Glutamatergic neuron (in vitro differentiated cells): Measurements from ENCODE around the gene PANX2. TPM values are rescaled to one million over a fixed set of nuclear protein-coding genes. Genes with fewer than 3 reads are reported as not detected.

ENCODE experiments used
- DNase-seq: peaks from one replicate; pipeline ENCODE4 v3.0.0; 2022
- H3K27ac Mint-ChIP-seq: one replicate; pipeline ENCODE4 v1.8.0; 2020; ENCODE audit warnings: mild to moderate bottlenecking, mixed read lengths, inconsistent platforms; ENCODE audit not compliant: unreplicated experiment
- H3K27me3 Mint-ChIP-seq: one replicate; pipeline ENCODE4 v1.8.0; 2020; ENCODE audit warnings: mild to moderate bottlenecking, moderate library complexity, mixed read lengths, inconsistent platforms; ENCODE audit not compliant: unreplicated experiment
- H3K36me3 Mint-ChIP-seq: one replicate; pipeline ENCODE4 v1.8.0; 2020; ENCODE audit warnings: mild to moderate bottlenecking, mixed read lengths, inconsistent platforms; ENCODE audit not compliant: unreplicated experiment
- H3K4me1 Mint-ChIP-seq: one replicate; pipeline ENCODE4 v1.8.0; 2020; ENCODE audit warnings: mild to moderate bottlenecking, low read depth, mixed read lengths, inconsistent platforms; ENCODE audit not compliant: unreplicated experiment
- H3K4me3 Mint-ChIP-seq: one replicate; pipeline ENCODE4 v1.8.0; 2020; ENCODE audit warnings: mild to moderate bottlenecking, mixed read lengths, inconsistent platforms; ENCODE audit not compliant: unreplicated experiment
- H3K9me3 Mint-ChIP-seq: one replicate; pipeline ENCODE4 v1.8.0; 2020; ENCODE audit warnings: mild to moderate bottlenecking, moderate library complexity, mixed read lengths, inconsistent platforms; ENCODE audit not compliant: unreplicated experiment
- total RNA-seq: library from RNA; stranded (reverse); fragmentation: NEBNext Ultra II Directional; extraction: Animal tissue kit (Norgen Biotek cat#: 25700); gene quantifications from one replicate; pipeline ENCODE4 v1.2.1, GENCODE V29; 2021; ENCODE audit not compliant: unreplicated experiment
- TF ChIP-seq, protein P1 (sequence below): fragments of 200-600 bp; sonication (generic); IDR thresholded peaks from one replicate; pipeline ENCODE4 v1.5.0; 2021; ENCODE audit not compliant: partially characterized antibody, unreplicated experiment

Gene PANX2
- total RNA-seq, 1 donor from 2014 or later = 1.8 TPM

GRCh38 chr22:50173311-50173982 lies 2.9 kb downstream of the PANX2 start:
- TF ChIP-seq, protein P1, sequence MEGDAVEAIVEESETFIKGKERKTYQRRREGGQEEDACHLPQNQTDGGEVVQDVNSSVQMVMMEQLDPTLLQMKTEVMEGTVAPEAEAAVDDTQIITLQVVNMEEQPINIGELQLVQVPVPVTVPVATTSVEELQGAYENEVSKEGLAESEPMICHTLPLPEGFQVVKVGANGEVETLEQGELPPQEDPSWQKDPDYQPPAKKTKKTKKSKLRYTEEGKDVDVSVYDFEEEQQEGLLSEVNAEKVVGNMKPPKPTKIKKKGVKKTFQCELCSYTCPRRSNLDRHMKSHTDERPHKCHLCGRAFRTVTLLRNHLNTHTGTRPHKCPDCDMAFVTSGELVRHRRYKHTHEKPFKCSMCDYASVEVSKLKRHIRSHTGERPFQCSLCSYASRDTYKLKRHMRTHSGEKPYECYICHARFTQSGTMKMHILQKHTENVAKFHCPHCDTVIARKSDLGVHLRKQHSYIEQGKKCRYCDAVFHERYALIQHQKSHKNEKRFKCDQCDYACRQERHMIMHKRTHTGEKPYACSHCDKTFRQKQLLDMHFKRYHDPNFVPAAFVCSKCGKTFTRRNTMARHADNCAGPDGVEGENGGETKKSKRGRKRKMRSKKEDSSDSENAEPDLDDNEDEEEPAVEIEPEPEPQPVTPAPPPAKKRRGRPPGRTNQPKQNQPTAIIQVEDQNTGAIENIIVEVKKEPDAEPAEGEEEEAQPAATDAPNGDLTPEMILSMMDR = no peak
- Mint-ChIP-seq H3K27ac (no peak overlapping the region), H3K4me3 (no peak overlapping the region), H3K4me1 (peaks cover 3% of the 10 kb centered on the region), H3K36me3 (no peaks in the 10 kb centered on the region), H3K27me3 (peaks cover 11% of the 10 kb centered on the region), H3K9me3 (peaks cover 7% of the 10 kb centered on the region)
- DNase-seq = no peak

DNA sequence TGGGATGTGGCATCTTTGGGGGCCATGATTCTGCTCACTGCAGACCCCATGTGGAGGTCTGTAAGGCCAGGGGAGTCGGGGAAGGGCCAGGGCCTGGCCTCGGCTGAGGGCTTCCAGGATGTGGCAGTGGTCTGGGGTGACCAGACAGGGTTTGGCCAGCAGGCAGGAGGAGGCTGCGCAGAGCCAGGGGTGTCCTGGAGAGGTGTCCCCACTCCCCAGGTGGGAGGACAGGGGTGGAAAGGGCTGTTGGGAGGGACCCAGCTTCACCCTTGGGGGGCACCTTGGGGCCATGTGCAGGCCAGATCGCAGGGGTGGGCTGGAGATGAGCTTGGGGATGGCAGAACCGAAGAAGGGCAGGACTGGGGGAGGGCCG lies 3.4 kb downstream of the PANX2 start:
- no peaks in the 10 kb centered on the region for H3K36me3 Mint-ChIP-seq
- no peak overlapping the region for H3K27ac Mint-ChIP-seq
- H3K27me3 Mint-ChIP-seq = peaks cover 8% of the 10 kb centered on the region
- H3K4me3 Mint-ChIP-seq = no peak overlapping the region
- TF ChIP-seq, protein P1 = no peak
- H3K9me3 Mint-ChIP-seq = peaks cover 5% of the 10 kb centered on the region
- H3K4me1 Mint-ChIP-seq = peaks cover 3% of the 10 kb centered on the region
- DNase-seq = no peak

- Mint-ChIP-seq H3K9me3 (peaks cover 4% of the 10 kb centered on the region), H3K27me3 (peaks cover 7% of the 10 kb centered on the region), H3K4me1 (peaks cover 4% of the 10 kb centered on the region), H3K27ac (no peak overlapping the region), H3K4me3 (no peak overlapping the region), H3K36me3 (no peaks in the 10 kb centered on the region)
- no peak for DNase-seq
- TF ChIP-seq, protein P1 = no peak
Observed at GRCh38 chr22:50174382-50175190, 4.1 kb downstream of the PANX2 start.

DNA sequence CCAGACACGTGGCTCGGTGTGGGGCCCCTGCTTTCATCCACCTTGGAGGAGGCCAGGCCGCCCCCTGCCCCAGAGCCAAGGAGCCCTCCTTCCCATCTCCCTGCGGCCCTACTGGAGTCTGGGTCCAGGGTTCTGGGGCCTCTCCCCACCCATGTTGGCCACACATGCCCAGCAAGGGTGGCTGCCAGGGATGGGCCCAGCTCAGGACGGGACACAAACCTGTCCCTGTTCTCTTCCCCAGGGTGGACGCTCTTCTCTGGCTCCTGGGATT lies 4.6 kb downstream of the PANX2 start:
- TF ChIP-seq, protein P1 = no peak
- Mint-ChIP-seq H3K36me3 (no peaks in the 10 kb centered on the region), H3K4me1 (peaks cover 6% of the 10 kb centered on the region), H3K4me3 (no peak overlapping the region), H3K27me3 (peaks cover 10% of the 10 kb centered on the region), H3K9me3 (peaks cover 6% of the 10 kb centered on the region), H3K27ac (no peak overlapping the region)
- no peak for DNase-seq
